Measurements from ENCODE around the gene NOM1.

DNA sequence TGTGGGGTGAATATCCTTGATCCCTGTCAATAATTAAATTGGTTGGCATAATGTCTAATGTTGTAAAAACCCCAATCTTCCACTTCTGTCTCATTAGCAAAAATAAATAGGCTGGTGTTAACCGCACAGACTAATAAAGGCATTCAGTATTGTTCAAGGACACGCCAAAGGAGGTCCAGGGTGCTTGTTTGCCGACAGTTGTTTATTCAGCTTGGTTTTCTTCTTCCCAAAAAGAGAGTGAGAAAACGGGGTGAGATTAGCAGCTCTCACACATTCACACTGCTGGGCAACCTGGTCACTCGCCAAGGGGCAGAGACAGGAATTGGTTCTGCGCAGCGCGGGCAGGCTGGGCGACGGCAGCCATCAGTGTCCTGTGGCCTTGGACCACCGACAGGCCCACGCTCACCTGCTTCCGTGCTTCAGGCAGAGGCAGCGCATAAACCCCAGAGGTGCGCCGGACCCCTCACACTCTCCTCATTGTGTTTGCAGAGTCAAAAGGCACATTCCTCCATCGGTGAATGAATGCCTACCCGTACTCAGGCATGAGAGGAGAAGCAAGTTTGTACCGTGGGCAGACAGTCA, 30.3 kb upstream of the NOM1 start:
- TF ChIP-seq POLR2A (IDR thresholded peaks at IDR 0.05; ENCODE audit: borderline replicate concordance, extremely low read depth, insufficient read depth, insufficient read length) (no peak), EZH2 (IDR thresholded peaks at IDR 0.05) (no peak), CTCF (IDR thresholded peaks at IDR 0.05 in 2 of 3, conservative IDR thresholded peaks at IDR 0.05 in 1 of 3; ENCODE audit: borderline replicate concordance in 1 of 3, insufficient read depth in 1 of 3, low read depth in 2 of 3, low read length in 2 of 3) (no peak), POLR2AphosphoS5 (IDR thresholded peaks at IDR 0.05; ENCODE audit: low read depth, low read length) (no peak), REST (IDR thresholded peaks at IDR 0.05; ENCODE audit: low read depth) (no peak), FOSL1 (IDR thresholded peaks at IDR 0.05; ENCODE audit: low read depth) (no peak), RAD21 (IDR thresholded peaks at IDR 0.05; ENCODE audit: low read depth) (no peak), MAX (IDR thresholded peaks at IDR 0.05) (no peak), YY1 (IDR thresholded peaks at IDR 0.05; ENCODE audit: extremely low read depth, insufficient replicate concordance, low read depth, low read length) (no peak), JUND (IDR thresholded peaks at IDR 0.05) (no peak), SRF (IDR thresholded peaks at IDR 0.05; ENCODE audit: low read depth) (no peak), EZH2phosphoT487 (IDR thresholded peaks at IDR 0.05; ENCODE audit: borderline replicate concordance) (no peak), SIN3A (IDR thresholded peaks at IDR 0.05; ENCODE audit: low read depth) (no peak)
- TF ChIP-seq, protein P1, sequence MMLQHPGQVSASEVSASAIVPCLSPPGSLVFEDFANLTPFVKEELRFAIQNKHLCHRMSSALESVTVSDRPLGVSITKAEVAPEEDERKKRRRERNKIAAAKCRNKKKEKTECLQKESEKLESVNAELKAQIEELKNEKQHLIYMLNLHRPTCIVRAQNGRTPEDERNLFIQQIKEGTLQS (IDR thresholded peaks at IDR 0.05): no peak

All from HCT116 (cell line).